CD4-positive, alpha-beta T cell (primary cell): ENCODE measurements around the gene LPO. TPM values are rescaled to one million over a fixed set of nuclear protein-coding genes. Genes with fewer than 3 reads are reported as not detected.

Experiments
- ATAC-seq: fragments of 200-7000 bp; cut with Tn5 transposase; one replicate; pipeline ENCODE4 v1.10.0; 2022; ENCODE audit warnings: mild to moderate bottlenecking; ENCODE audit not compliant: poor library complexity
- CTCF ChIA-PET: fragments of 350-600 bp; sonication (Branson Sonifier 250); formaldehyde crosslinking; loops from one replicate; lab custom pipeline; 2021; ENCODE audit warnings: antibody characterized with exemption, inconsistent platforms; lab: Charles Lee
- POLR2A ChIA-PET: fragments of 350-600 bp; sonication (Branson Sonifier 250); formaldehyde crosslinking; loops from one replicate; lab custom pipeline; 2021; ENCODE audit warnings: antibody characterized with exemption, inconsistent platforms; lab: Charles Lee
- DNase-seq, 14 experiments: peaks; one replicate each; pipeline ENCODE4 v3.0.0-alpha.2; 2013 to 2020; ENCODE audit warnings: mixed read lengths in 2 of 14
- H3K27ac ChIP-seq, 2 donors: one replicate each; pipeline versions ENCODE4 v1.5.1 to v1.7.0; 2013; ENCODE audit warnings: low read length in 2 of 2, low read depth in 1 of 2, mild to moderate bottlenecking in 1 of 2
- H3K27me3 ChIP-seq, 2 experiments: 1 replicate in 1 of 2; 2 replicates in 1 of 2; pipeline versions ENCODE4 v1.6.1 to v1.7.0; 2013; ENCODE audit warnings: low read length in 2 of 2, control low read depth in 1 of 2, mild to moderate bottlenecking in 1 of 2, moderate library complexity in 1 of 2; ENCODE audit not compliant: insufficient read depth in 2 of 2, control insufficient read depth in 1 of 2
- H3K36me3 ChIP-seq: one replicate; pipeline ENCODE4 v1.6.1; 2013; ENCODE audit warnings: low read length, control low read depth; ENCODE audit not compliant: insufficient read depth
- H3K4me1 ChIP-seq: one replicate; pipeline ENCODE4 v1.6.1; 2013; ENCODE audit warnings: low read length, control low read depth; ENCODE audit not compliant: insufficient read depth
- H3K4me3 ChIP-seq: one replicate; pipeline ENCODE4 v1.5.1; 2013; ENCODE audit warnings: mild to moderate bottlenecking, low read length, moderate library complexity
- H3K9me3 ChIP-seq, 2 experiments: 1 replicate in 1 of 2; 2 replicates in 1 of 2; pipeline versions ENCODE4 v1.6.1 to v1.7.0; 2013; ENCODE audit warnings: low read length in 2 of 2, mild to moderate bottlenecking in 2 of 2, control low read depth in 1 of 2, moderate library complexity in 1 of 2; ENCODE audit not compliant: control insufficient read depth in 1 of 2, insufficient read depth in 1 of 2
- H3K27ac Mint-ChIP-seq: one replicate; pipeline ENCODE4 v1.8.0; 2020; ENCODE audit warnings: mixed read lengths
- H3K27me3 Mint-ChIP-seq: one replicate; pipeline ENCODE4 v1.8.0; 2021; ENCODE audit warnings: mixed read lengths
- H3K36me3 Mint-ChIP-seq: one replicate; pipeline ENCODE4 v1.8.0; 2021; ENCODE audit warnings: low read depth, mixed read lengths
- H3K4me1 Mint-ChIP-seq: one replicate; pipeline ENCODE4 v1.8.0; 2021; ENCODE audit warnings: low read depth, mixed read lengths
- H3K4me3 Mint-ChIP-seq: one replicate; pipeline ENCODE4 v1.8.0; 2020; ENCODE audit warnings: mild to moderate bottlenecking, mixed read lengths
- H3K9me3 Mint-ChIP-seq: one replicate; pipeline ENCODE4 v1.8.0; 2020; ENCODE audit warnings: mixed read lengths
- CTCF ChIP-seq: fragments of 200-600 bp; IDR thresholded peaks from one replicate; pipeline ENCODE4 v1.8.0; 2022; ENCODE audit warnings: antibody characterized with exemption, mild to moderate bottlenecking
- intact Hi-C, 2 experiments: fragments of 100-400 bp; cut with DNase I in 1 of 2; cut with micrococcal nuclease in 1 of 2; formaldehyde crosslinking; loops; one replicate each; pipeline versions ENCODE4 v1.15.1 to v1.9.0; 2023 to 2025; cut with DNase I, micrococcal nuclease
- total RNA-seq, 174 experiments: library from RNA in 2 of 174; stranded (reverse) in 2 of 174; gene quantifications; one replicate each; pipeline ENCODE4 v1.2.3 and lab custom pipeline; 2021 to 2026

Gene LPO
- total RNA-seq, 2 experiments from 2014 or later, result not detected

- no peak for ATAC-seq
- CTCF ChIA-PET, result no interaction called here
- intact Hi-C loops, result no loop called here
- Histone ChIP-seq H3K4me3 (no peak overlapping the region), H3K9me3 (peaks cover 4% of the 10 kb centered on the region in 2 experiments), H3K36me3 (no peaks in the 10 kb centered on the region), H3K4me1 (no peaks in the 10 kb centered on the region), H3K27me3 (peaks cover 0 to 2% of the 10 kb centered on the region in 2 experiments), H3K27ac (no peak overlapping the region)
- Mint-ChIP-seq H3K4me1 (no peaks in the 10 kb centered on the region), H3K27ac (no peak overlapping the region), H3K36me3 (no peaks in the 10 kb centered on the region), H3K27me3 (peaks cover 6% of the 10 kb centered on the region), H3K9me3 (no peaks in the 10 kb centered on the region), H3K4me3 (no peak overlapping the region)
- POLR2A ChIA-PET, result no interaction called here
- TF ChIP-seq CTCF, result no peak
- DNase-seq, result no peak
Observed at GRCh38 chr17:58291246-58291645, 52.9 kb downstream of the LPO start.

GRCh38 chr17:58294034-58294433 is 55.6 kb downstream of the LPO start:
- Histone ChIP-seq H3K4me1 (no peaks in the 10 kb centered on the region), H3K9me3 (peaks cover 4% of the 10 kb centered on the region in 2 experiments), H3K36me3 (no peaks in the 10 kb centered on the region), H3K4me3 (no peak overlapping the region), H3K27me3 (peaks cover 0 to under 1% of the 10 kb centered on the region in 2 experiments), H3K27ac (no peak overlapping the region)
- Mint-ChIP-seq H3K4me3 (no peak overlapping the region), H3K4me1 (no peaks in the 10 kb centered on the region), H3K36me3 (no peaks in the 10 kb centered on the region), H3K9me3 (no peaks in the 10 kb centered on the region), H3K27ac (no peak overlapping the region), H3K27me3 (peaks cover 6% of the 10 kb centered on the region)
- ChIA-PET CTCF (interaction anchor here (0.9 kb wide), 1 partner anchor 10 kb away, joined by 3 read pairs; no protein-coding TSS in a partner anchor), POLR2A (no interaction called here)
- no peak for TF ChIP-seq CTCF
- no peak for DNase-seq
- intact Hi-C loops, result no loop called here
- no peak for ATAC-seq

GRCh38 chr17:58300336-58300735 is 62.0 kb downstream of the LPO start:
- ChIA-PET POLR2A (no interaction called here), CTCF (no interaction called here)
- Mint-ChIP-seq H3K36me3 (no peaks in the 10 kb centered on the region), H3K9me3 (no peaks in the 10 kb centered on the region), H3K4me1 (peaks cover 6% of the 10 kb centered on the region), H3K27me3 (no peaks in the 10 kb centered on the region), H3K4me3 (no peak overlapping the region), H3K27ac (no peak overlapping the region)
- no peak for ATAC-seq
- no peaks in the 10 kb centered on the region for H3K36me3 ChIP-seq
- H3K9me3 ChIP-seq, result no peaks in the 10 kb centered on the region
- no peak for DNase-seq
- TF ChIP-seq CTCF, result no peak
- intact Hi-C loops, result no loop called here
- no peak overlapping the region for H3K4me3 ChIP-seq
- H3K27me3 ChIP-seq, result no peaks in the 10 kb centered on the region
- peaks cover 8% of the 10 kb centered on the region for H3K4me1 ChIP-seq
- no peak overlapping the region for H3K27ac ChIP-seq
